ELF-1 (cell line): ENCODE measurements around the gene GAREM2.

Experiments
- DNase-seq: peaks from one replicate; pipeline ENCODE4 v3.0.0-alpha.2; 2016; ENCODE audit warnings: low read depth, low spot score

Gene GAREM2

GRCh38 chr2:26237868-26238267 is 65.0 kb downstream of the GAREM2 start:
- no peak for DNase-seq

- no peak for DNase-seq
These were observed 65.5 kb downstream of the GAREM2 start for GRCh38 chr2:26238311-26238958.
